HFF-Myc (cell line): ENCODE results near the gene PLXNA4.

Experiments
- DNase-seq: peaks from one replicate; pipeline ENCODE4 v3.0.0-alpha.2; 2011; ENCODE audit warnings: low read depth; ENCODE audit errors: extremely low read depth
- H3K4me3 ChIP-seq: replicated peaks from 2 replicates; pipeline ENCODE4 v1.5.1; 2011; ENCODE audit warnings: low read depth, mild to moderate bottlenecking, control low read depth, low read length
- CTCF ChIP-seq: IDR thresholded peaks from 2 replicates; pipeline ENCODE4 v1.5.1; 2012; ENCODE audit warnings: mild to moderate bottlenecking, low read depth, low read length, control low read depth; ENCODE audit errors: missing control alignments

PLXNA4 gene

GRCh38 chr7:132337450-132338080 lies 238.7 kb downstream of the PLXNA4 start:
- no peak for DNase-seq
- TF ChIP-seq CTCF, result no peak
- no peak overlapping the region for H3K4me3 ChIP-seq

- DNase-seq, result no peak
- TF ChIP-seq CTCF, result no peak
Measured at GRCh38 chr7:132336797-132337196, 239.5 kb downstream of the PLXNA4 start.

GRCh38 chr7:132333301-132333700 lies 243.0 kb downstream of the PLXNA4 start:
- TF ChIP-seq CTCF, result no peak
- DNase-seq, result no peak
- H3K4me3 ChIP-seq, result no peak overlapping the region

More at GRCh38 chr7:132336797-132337196, 239.5 kb downstream of the PLXNA4 start:
- no peak overlapping the region for H3K4me3 ChIP-seq

DNA sequence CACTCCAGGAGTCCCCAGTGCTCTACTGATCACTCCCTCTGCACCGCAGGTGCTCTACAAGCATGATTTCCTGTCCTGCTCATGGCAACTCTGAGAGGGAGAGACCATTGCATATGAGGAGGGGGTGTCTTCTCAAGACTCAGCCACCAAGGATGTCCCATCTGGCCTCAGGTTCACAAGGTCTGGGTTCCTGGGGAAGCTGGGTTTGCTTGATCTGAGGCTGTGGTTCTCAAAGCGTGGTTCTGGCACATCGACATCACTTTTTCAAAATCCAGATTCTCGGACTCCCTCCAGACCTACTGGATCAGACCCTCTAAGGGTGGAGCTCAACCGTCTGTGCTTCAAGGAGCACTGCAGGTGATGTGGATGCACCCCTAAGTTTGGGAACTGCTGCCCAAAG lies 247.5 kb downstream of the PLXNA4 start:
- no peak for DNase-seq
- no peak overlapping the region for H3K4me3 ChIP-seq
- TF ChIP-seq CTCF, result no peak

DNA sequence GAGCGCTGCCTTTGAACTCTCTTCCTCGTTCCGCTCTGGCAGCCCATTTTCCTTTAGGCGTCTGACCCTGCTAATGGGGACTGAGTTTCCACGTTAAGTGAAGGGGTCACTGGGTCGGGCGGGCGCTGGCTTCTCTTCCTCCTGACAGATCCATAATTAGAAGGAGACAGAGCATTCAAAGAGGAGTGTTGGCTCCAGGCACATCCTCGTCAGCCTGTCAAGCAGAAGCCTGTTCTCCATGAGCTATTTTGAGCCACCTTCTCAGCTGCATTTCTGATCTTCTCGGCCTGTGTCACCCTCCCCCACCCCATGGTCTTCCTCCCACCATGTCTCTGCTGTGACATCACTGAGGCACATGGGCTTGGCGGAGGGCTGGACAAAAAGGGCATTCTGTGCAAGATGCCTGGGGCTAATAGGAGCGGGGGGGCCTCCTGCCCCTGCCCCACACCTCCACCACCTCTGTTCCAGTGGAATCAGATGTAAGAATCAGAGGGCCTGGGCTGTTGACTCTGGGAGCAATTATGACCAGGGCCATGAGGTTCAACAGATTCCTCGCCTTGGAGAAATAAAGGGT lies 248.1 kb downstream of the PLXNA4 start:
- TF ChIP-seq CTCF, result no peak
- no peak overlapping the region for H3K4me3 ChIP-seq
- DNase-seq, result no peak

- no peak overlapping the region for H3K4me3 ChIP-seq
- TF ChIP-seq CTCF, result no peak
Measured at GRCh38 chr7:132326878-132327589, 249.2 kb downstream of the PLXNA4 start.

More at GRCh38 chr7:132326878-132327589, 249.2 kb downstream of the PLXNA4 start:
- DNase-seq, result no peak
